HG02678 (cell line): ENCODE results near the gene FAM210A.
"Not testable (repeated sequence)": the region's sequence is repeated elsewhere in the genome, so short reads cannot be mapped to it uniquely, and the experiment has no call there.

Experiments
- ATAC-seq: cut with Tn5 transposase; IDR thresholded peaks from one replicate; pipeline ENCODE4 v1.9.1; 2021; ENCODE audit warnings: mild to moderate bottlenecking, moderate library complexity; ENCODE audit not compliant: unreplicated experiment

The FAM210A gene, protein sequence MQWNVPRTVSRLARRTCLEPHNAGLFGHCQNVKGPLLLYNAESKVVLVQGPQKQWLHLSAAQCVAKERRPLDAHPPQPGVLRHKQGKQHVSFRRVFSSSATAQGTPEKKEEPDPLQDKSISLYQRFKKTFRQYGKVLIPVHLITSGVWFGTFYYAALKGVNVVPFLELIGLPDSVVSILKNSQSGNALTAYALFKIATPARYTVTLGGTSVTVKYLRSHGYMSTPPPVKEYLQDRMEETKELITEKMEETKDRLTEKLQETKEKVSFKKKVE

GRCh38 chr18:13726232-13726971, at the start of gene FAM210A, which contains the start of gene RNMT:
FAM210A (minus strand) TSS chr18:13726558; CDS start chr18:13682077, 44,481 bp downstream.
RNMT (plus strand) TSS chr18:13726673; CDS start chr18:13731518, 4,845 bp downstream.
- peak; percentile 94 for ATAC-seq

DNA sequence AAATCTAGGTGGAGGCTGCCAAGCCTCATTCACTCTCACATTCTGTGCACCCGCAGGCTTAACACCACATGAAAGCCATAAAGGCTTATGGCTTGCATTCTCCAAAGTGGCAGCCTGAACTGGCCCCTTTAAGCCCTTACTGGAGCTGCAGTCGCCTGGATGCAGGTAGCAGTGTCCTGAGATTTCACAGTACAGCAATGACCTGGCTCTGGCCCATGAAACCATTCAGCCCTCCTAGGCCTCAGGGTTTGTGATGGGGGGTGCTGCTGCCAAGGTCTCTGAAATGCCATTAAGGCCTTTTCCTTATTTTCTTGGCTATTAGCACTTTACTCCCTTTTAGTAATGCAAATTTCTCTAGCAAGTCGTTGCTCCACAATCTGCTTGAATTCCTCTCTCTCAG, 48.7 kb upstream of the FAM210A start:
- ATAC-seq, result no peak

GRCh38 chr18:13762690-13763439, 36.5 kb upstream of the FAM210A start:
- no peak for ATAC-seq

GRCh38 chr18:13760047-13760446, 33.7 kb upstream of the FAM210A start:
- ATAC-seq, result no peak

DNA sequence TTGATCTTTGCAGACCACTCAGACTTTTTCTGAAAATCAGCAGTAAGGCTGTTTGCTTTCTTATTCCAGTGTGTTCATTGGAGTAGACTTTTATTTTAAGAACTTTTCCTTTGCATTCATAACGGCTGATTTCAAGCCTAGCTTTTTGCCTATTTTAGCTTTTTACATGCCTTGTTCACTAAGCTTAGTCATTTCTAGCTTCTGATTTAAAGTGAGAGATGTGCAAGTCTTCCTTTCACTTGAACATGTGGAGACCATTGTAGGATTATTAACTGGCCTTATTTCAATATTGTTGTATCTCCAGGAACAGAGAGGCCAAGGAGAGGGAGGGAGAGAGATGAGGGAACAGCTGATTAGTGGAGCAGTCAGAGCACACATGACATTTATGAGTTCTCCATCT, 32.3 kb upstream of the FAM210A start:
- ATAC-seq, result no peak

- ATAC-seq, result no peak
Measured at GRCh38 chr18:13756671-13757070, 30.3 kb upstream of the FAM210A start.

DNA sequence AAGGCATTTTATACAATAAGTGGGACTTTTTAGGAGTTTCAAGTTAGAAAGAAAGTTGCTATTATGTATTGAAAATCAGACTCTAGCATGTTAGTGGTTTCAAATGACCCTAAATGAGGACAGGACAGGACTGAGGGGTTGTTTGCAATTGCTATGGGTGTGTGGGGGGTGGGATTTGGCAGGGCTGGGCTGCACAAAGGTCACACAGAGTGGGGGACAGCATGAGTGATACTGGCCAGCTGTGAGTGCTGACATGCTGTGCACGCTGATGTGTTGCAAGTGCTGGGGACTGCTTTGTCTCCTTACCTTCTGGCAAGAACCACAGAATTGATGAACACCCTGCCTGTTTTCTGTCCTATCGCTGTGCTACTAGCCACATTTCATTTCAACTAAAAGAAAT, 29.9 kb upstream of the FAM210A start:
- ATAC-seq, result no peak

DNA sequence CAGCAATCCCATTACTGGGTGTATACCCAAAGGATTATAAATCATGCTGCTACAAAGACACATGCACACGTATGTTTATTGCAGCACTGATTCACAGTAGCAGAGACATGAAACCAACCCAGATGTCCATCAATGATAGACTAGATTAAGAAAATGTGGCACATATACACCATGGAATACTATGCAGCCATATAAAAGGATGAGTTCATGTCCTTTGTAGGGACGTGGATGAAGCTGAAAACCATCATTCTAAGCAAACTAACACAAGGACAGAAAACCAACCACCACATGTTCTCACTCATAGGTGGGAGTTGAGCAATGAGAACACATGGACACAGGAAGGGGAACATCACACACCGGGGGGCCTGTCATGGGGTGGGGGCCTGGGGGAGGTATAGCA, 25.2 kb upstream of the FAM210A start:
- not testable (repeated sequence) for ATAC-seq

DNA sequence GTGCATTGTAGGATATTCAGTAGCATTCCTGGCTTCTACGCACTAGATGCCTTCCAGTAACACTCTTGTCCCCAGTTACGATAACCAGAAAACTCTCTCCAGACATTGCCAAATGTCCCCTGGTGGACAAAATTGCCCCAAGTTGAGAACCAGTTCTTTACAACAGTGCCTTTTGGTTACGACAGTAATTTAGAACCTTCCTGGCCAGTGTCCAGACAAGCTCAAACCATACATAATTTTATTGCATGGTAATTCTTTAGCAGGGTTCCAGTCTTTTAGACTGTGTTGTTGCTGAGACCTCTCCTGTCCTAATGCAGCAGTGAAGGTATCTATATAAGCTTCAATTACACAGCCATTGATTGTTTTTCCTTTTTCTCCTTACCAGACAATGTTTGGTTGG, 20.3 kb upstream of the FAM210A start:
- ATAC-seq, result no peak

- ATAC-seq, result no peak
Measured at GRCh38 chr18:13745696-13746095, 19.3 kb upstream of the FAM210A start.

DNA sequence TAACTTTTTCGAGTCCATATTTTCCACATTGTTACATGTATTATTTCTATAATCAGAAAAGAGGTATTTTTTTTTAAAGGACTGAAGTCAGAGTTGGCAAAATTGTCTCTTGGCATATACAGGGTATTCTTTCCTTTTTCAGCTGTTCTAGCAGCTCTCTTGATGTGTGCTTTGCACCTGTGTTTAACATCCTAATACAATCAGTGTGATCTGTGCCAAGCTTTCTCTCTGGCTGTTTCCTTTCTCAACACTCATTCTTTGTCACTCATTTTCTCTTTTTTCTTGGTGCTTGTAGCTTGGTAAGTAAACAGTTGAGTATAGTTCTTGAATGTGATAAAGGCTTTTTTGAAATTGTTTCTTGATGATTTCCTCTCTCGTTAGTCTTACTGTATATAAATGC, 9.3 kb upstream of the FAM210A start:
- no peak for ATAC-seq

DNA sequence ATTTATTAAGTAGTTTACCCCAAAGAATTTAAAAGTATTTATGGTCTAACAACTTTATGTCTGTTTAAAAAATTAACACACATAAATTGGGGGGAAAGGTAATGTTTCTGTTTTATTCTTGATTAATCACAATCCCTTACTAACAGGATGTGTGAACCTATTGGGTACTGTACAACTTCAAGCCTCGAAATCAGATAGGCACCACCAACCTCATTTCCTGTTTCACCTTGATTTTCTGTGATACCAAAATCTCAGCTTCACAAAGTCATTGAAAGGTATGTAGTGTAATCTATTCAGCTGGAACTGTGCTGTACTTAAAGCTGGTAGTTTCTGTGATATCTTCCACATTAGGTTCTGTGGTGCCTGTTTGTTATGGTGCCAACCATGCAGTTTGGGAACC, 4.1 kb upstream of the FAM210A start:
- no peak for ATAC-seq

GRCh38 chr18:13726972-13727331, 594 bp upstream of the FAM210A start:
- peak; percentile 21 for ATAC-seq

DNA sequence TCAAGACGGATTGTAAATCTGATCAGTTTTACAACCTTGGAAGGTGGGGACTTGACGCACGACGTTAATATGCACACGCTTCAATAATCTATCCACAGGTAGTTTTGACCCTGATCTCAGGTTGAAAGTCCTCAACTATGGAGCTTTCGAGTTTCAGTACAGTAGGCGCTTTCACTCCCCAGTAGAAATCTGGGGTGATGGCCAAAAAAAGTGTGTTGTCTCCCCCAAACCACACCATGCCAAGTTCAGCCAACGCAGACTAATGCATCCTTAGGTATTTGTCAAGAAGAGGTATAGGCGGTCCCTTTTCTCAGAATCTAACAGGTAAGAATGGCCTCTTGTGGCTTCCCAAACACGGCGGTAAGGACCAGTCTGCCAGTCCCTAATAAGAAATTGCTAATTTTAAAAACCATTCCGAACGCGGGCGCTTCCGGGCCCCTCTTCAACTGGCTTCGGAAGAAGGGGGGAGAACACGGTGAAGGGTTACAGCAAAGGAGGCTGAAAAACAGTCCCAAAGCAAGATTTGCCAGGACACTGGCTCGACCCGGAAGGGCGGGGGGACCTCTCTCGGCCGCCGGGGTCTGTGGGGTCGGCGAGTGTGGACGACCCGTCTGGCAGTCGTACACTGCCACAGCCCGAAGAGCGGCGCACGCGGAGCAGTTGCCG, 659 bp downstream of the FAM210A start:
- ATAC-seq, result no peak

GRCh38 chr18:13720847-13721246, 5.5 kb downstream of the FAM210A start:
- no peak for ATAC-seq

- ATAC-seq, result no peak
Measured at GRCh38 chr18:13720123-13720522, 6.2 kb downstream of the FAM210A start.

DNA sequence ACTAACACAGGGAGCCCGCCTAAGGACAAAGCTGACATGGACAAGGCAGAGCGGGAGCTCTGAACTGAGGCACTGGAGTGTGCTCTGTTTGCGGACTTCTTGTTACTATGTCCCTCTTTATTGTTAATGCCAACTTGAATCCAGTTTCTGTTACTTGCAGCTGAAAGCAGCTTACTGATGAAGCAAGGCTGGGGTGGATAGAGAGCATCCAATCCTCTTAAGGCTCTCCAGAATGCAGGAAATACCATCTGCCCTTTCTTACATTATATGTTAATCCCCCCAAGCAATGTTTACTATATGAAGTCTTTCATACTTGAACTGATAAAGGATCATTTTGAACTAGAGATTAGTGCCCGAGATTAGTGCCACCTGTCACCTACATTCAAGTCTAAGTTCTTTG, 9.4 kb downstream of the FAM210A start:
- no peak for ATAC-seq

DNA sequence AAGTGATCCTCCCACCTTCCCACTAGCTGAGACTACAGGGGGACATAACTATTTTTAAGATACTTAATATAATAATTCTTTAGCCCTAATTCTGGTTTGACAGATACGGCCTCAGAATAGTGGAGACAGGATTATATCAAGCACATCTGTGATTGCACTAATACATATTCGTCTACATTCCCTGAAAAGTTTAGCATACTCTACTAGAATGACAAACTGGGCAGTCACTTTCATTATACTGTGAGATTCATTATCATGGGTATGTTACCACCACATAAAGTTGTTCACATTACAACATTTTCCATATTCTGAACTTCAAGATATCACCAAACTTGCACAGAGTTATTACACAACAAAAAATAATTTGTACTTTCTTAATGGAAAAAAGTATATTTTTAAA, 11.0 kb downstream of the FAM210A start:
- no peak for ATAC-seq

DNA sequence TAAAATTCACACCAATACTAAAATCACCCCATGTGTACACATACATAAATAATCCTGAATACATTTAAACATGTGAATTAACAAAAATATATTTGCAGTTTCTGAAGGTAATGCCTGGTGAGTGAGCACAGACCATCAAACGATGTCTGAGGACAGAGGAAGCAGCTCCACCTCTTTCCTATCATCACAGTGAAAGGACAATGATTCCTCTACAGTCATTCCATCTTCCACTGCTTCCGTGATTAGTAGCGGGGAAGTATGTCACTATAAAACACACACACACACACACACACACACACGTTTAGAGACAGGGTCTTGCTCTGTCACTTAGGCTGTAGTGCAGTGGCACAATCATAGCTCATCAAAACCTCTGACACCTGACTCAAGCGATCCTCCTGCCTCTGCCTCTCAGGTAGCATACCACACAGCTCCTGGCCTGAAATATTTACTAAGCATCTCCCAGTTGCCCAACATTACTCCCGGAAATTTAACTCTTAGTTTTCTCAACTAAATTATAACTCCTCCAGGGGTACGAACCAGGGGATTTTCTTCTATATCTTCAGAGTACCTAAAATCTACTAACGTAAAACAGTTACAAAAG, 12.8 kb downstream of the FAM210A start:
- no peak for ATAC-seq

DNA sequence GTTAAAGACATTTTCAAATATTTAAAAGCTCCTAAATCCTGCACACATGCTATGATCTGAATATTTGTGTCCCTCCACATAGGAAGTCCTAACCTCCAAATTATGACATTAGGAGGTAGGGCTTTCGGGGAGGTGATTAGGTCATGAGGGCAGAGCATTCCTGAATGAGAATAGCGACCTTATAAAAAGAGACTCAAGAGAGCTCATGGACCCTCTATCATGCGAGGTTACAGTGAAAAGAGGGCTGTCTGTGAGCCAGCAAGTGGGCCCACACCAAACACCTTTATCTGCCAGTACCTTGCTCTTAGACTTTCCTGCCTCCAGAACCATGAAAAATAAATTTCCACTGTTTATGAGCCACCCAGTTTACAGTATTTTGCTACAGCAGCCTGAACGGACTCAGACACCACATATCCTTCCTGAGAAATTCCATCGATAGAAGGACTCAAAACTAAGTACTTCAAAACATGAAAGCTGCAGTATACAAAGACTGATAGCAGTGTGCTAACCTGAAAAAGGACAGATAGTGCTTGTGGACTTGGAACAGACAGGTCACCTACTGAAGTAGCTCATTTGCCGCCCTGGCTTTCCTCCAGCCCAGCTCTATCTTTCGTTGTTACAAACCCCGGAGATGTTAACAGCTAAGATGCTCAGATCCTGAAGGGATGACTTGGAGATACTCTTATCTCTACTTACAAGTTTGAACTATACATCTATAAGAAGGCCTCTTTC, 13.8 kb downstream of the FAM210A start:
- ATAC-seq, result no peak
